IMR-90 (cell line): Measurements from ENCODE around the gene TEX2. TPM values are rescaled to one million over a fixed set of nuclear protein-coding genes. Genes with fewer than 3 reads are reported as not detected.

ENCODE experiments used
- ATAC-seq: fragments of 200-7000 bp; cut with Tn5 transposase; 2 replicates; pipeline ENCODE4 v1.9.1; 2020; ENCODE audit warnings: low read depth, mild to moderate bottlenecking, moderate library complexity
- BruUV-seq: library from RNA; stranded (reverse); fragments of 400-500 nt; replicated peaks from 2 replicates; lab custom pipeline; 2021; lab: Mats Ljungman, UMichigan
- CTCF ChIA-PET: fragments of 300-600 bp; formaldehyde crosslinking; extraction: SDS; loops from one replicate; lab custom pipeline; 2021; ENCODE audit warnings: antibody characterized with exemption; lab: Yijun Ruan, JAX
- POLR2A ChIA-PET: fragments of 300-600 bp; sonication (Branson Sonifier 250); formaldehyde crosslinking; loops from one replicate; lab custom pipeline; 2022; ENCODE audit warnings: antibody characterized with exemption; ENCODE audit not compliant: unreplicated experiment; lab: Charles Lee
- DNase-seq: peaks from one replicate; pipeline ENCODE4 v3.0.0; 2013
- H2AFZ ChIP-seq: replicated peaks from 2 replicates; pipeline ENCODE3; 2013; ENCODE audit warnings: low read length, mild to moderate bottlenecking; ENCODE audit not compliant: poor library complexity
- H2AK5ac ChIP-seq: 2 replicates; pipeline ENCODE4 v1.6.1; 2013; ENCODE audit warnings: low read depth, low read length, inconsistent platforms
- H2AK9ac ChIP-seq: replicated peaks from 2 replicates; pipeline ENCODE3; 2013; ENCODE audit warnings: mild to moderate bottlenecking, low read depth, low read length, moderate library complexity; ENCODE audit not compliant: poor library complexity
- H2BK120ac ChIP-seq: 2 replicates; pipeline ENCODE4 v1.6.1; 2013; ENCODE audit warnings: low read depth, low read length, inconsistent platforms
- H2BK15ac ChIP-seq: 3 replicates; pipeline ENCODE4 v1.6.1; 2013; ENCODE audit warnings: low read depth, low read length, inconsistent platforms
- H2BK20ac ChIP-seq: 2 replicates; pipeline ENCODE4 v1.6.1; 2013; ENCODE audit warnings: low read depth, mild to moderate bottlenecking, inconsistent platforms, low read length, moderate library complexity
- H2BK5ac ChIP-seq: 2 replicates; pipeline ENCODE4 v1.6.1; 2013; ENCODE audit warnings: mild to moderate bottlenecking, low read depth, low read length, inconsistent platforms; ENCODE audit not compliant: poor library complexity, severe bottlenecking
- H3K14ac ChIP-seq: replicated peaks from 2 replicates; pipeline ENCODE4 v1.6.1; 2013; ENCODE audit warnings: low read depth, low read length, inconsistent platforms
- H3K18ac ChIP-seq: 2 replicates; pipeline ENCODE4 v1.6.1; 2013; ENCODE audit warnings: low read depth, low read length, control low read depth
- H3K23ac ChIP-seq: 2 replicates; pipeline ENCODE4 v1.6.1; 2013; ENCODE audit warnings: low read depth, low read length, inconsistent platforms
- H3K27ac ChIP-seq: 2 replicates; pipeline ENCODE4 v1.5.1; 2013; ENCODE audit warnings: mild to moderate bottlenecking, control low read depth, low read length; ENCODE audit not compliant: insufficient read depth
- H3K27me3 ChIP-seq: 2 replicates; pipeline ENCODE4 v1.6.1; 2013; ENCODE audit warnings: low read length; ENCODE audit not compliant: control insufficient read depth, insufficient read depth
- H3K36me3 ChIP-seq: 2 replicates; pipeline ENCODE4 v1.6.1; 2013; ENCODE audit warnings: low read length, mixed read lengths; ENCODE audit not compliant: control insufficient read depth, insufficient read depth
- H3K4ac ChIP-seq: 2 replicates; pipeline ENCODE4 v1.6.1; 2013; ENCODE audit warnings: low read depth, low read length, inconsistent platforms
- H3K4me1 ChIP-seq: 2 replicates; pipeline ENCODE4 v1.6.1; 2013; ENCODE audit warnings: low read length, mixed read lengths; ENCODE audit not compliant: control insufficient read depth, insufficient read depth
- H3K4me2 ChIP-seq: 2 replicates; pipeline ENCODE4 v1.6.1; 2013; ENCODE audit warnings: low read depth, mild to moderate bottlenecking, control low read depth, low read length, moderate library complexity
- H3K4me3 ChIP-seq: 2 replicates; pipeline ENCODE4 v1.5.1; 2013; ENCODE audit warnings: low read depth, mild to moderate bottlenecking, control low read depth, low read length, moderate library complexity; ENCODE audit not compliant: insufficient read depth
- H3K56ac ChIP-seq: 2 replicates; pipeline ENCODE4 v1.6.1; 2013; ENCODE audit warnings: low read length, inconsistent platforms; ENCODE audit not compliant: insufficient read depth; ENCODE audit errors: extremely low read depth
- H3K79me1 ChIP-seq, 2 experiments: 2 replicates each; pipeline ENCODE4 v1.6.1; 2013; ENCODE audit warnings: low read length in 2 of 2, inconsistent platforms in 1 of 2, low read depth in 1 of 2
- H3K9ac ChIP-seq: 2 replicates; pipeline ENCODE4 v1.6.1; 2013; ENCODE audit warnings: low read depth, low read length, control low read depth
- H3K9me1 ChIP-seq: 2 replicates; pipeline ENCODE4 v1.6.1; 2013; ENCODE audit warnings: low read length, inconsistent platforms; ENCODE audit not compliant: insufficient read depth
- H3K9me3 ChIP-seq: 2 replicates; pipeline ENCODE4 v1.6.1; 2013; ENCODE audit warnings: low read length; ENCODE audit not compliant: control insufficient read depth, insufficient read depth
- H4K20me1 ChIP-seq: 2 replicates; pipeline ENCODE4 v1.6.1; 2013; ENCODE audit warnings: low read length, inconsistent platforms; ENCODE audit not compliant: insufficient read depth
- H4K5ac ChIP-seq: 2 replicates; pipeline ENCODE4 v1.6.1; 2013; ENCODE audit warnings: mild to moderate bottlenecking, low read depth, low read length, control low read depth
- H4K8ac ChIP-seq, 2 experiments: 2 replicates each; pipeline ENCODE4 v1.6.1; 2013; ENCODE audit warnings: low read depth in 2 of 2, low read length in 2 of 2, control low read depth in 1 of 2, inconsistent platforms in 1 of 2
- H4K91ac ChIP-seq: 2 replicates; pipeline ENCODE4 v1.6.1; 2013; ENCODE audit warnings: low read depth, low read length, inconsistent platforms; ENCODE audit not compliant: insufficient read depth
- CEBPB ChIP-seq: IDR thresholded peaks from 2 replicates; pipeline ENCODE4 v1.6.1; 2012; ENCODE audit warnings: low read depth, low read length, improper control_type of control experiment
- ELK1 ChIP-seq: fragments of 150-350 bp; IDR thresholded peaks from 2 replicates; pipeline ENCODE4 v1.6.1; 2016; ENCODE audit warnings: low read depth, mild to moderate bottlenecking, low read length, moderate library complexity, borderline replicate concordance
- FOS ChIP-seq: fragments of 150-350 bp; IDR thresholded peaks from 2 replicates; pipeline ENCODE4 v1.6.1; 2016; ENCODE audit warnings: low read depth, low read length
- WGBS, 2 experiments: methylation state at CpG; one replicate each; pipeline versions ENCODE4 v1.1.5 to v1.1.7; 2013; ENCODE audit warnings: missing lambda C conversion rate in 2 of 2; ENCODE audit not compliant: insufficient read length in 1 of 2; ENCODE audit errors: extremely low coverage in 2 of 2; 5-methylcytosine and 5-hydroxymethylcytosine counted together
- dilution Hi-C: fragments of 300-500 bp; cut with HindIII; formaldehyde crosslinking; loops from one replicate; pipeline ENCODE4 v1.14.3; 2018; ENCODE audit warnings: low sequenced_read_pairs; ENCODE audit not compliant: unreplicated experiment
- in situ Hi-C: fragments of 300-500 bp; cut with MboI; formaldehyde crosslinking; loops from 3 replicates; pipeline ENCODE4 v1.14.3; 2019; ENCODE audit warnings: low sequenced_read_pairs, inconsistent platforms, mixed read lengths
- intact Hi-C: fragments of 100-400 bp; cut with micrococcal nuclease; formaldehyde crosslinking; loops from 2 replicates; pipeline ENCODE4 v1.10.0; 2022
- polyA plus RNA-seq, 3 experiments: library from polyadenylated mRNA; depleted of rRNA; stranded (reverse); fragments of >200 nt; gene quantifications; 2 replicates each; pipeline ENCODE4 v1.2.3, GENCODE V29; 2012; ENCODE audit warnings: low replicate concordance in 1 of 3
- total RNA-seq: library from RNA; depleted of rRNA; stranded (reverse); fragments of >200 nt; gene quantifications from 2 replicates; pipeline ENCODE4 v1.2.3, GENCODE V29; 2012

The TEX2 gene
- total and polyA plus RNA-seq, 2 of the 4 experiments (the other 2 are of a cell fraction): 18.2 to 21.9 TPM

- Histone ChIP-seq H3K27ac (peak overlapping the region; percentile 45; the same call in 1 of the 2 replicates), H3K23ac (no peak overlapping the region), H3K9ac (no peak overlapping the region), H3K56ac (no peak overlapping the region), H3K18ac (peak overlapping the region; percentile 2; the same call in 1 of the 2 replicates), H3K79me1 (peaks cover 10 to 19% of the 10 kb centered on the region in 2 experiments; a peak in 3 of 4 replicates), H2AK5ac (peak overlapping the region; percentile 45; the same call in 1 of the 2 replicates), H2BK20ac (peak overlapping the region; percentile 41; the same call in 1 of the 2 replicates), H3K9me3 (no peaks in the 10 kb centered on the region), H2AK9ac (no peak overlapping the region), H3K14ac (peak overlapping the region; percentile 27; the same call in 1 of the 2 replicates), H3K4me3 (no peak overlapping the region), H4K20me1 (peaks cover 7% of the 10 kb centered on the region), H2BK5ac (peak overlapping the region; percentile 54), H2BK15ac (no peak overlapping the region), H3K4ac (0 out of 2 replicates have a peak overlapping the region, but pooled peaks have one; percentile 17), H3K4me2 (peak overlapping the region; percentile 23; the same call in 1 of the 2 replicates), H2AFZ (no peak overlapping the region), H4K5ac (peak overlapping the region; percentile 0; the same call in 1 of the 2 replicates), H3K27me3 (no peaks in the 10 kb centered on the region), H3K4me1 (peaks cover 11% of the 10 kb centered on the region), H3K9me1 (peaks cover 15% of the 10 kb centered on the region), H4K8ac (peak overlapping the region in 1 of 2 experiments; percentile 31; a peak in 1 of 4 replicates), H2BK120ac (peak overlapping the region; percentile 9; the same call in 1 of the 2 replicates), H3K36me3 (peaks cover 5% of the 10 kb centered on the region; the same call in 1 of the 2 replicates), H4K91ac (no peak overlapping the region)
- POLR2A ChIA-PET: no interaction called here
- ATAC-seq (peak; percentile 81), DNase-seq (peak; percentile 88)
- CTCF ChIA-PET: interaction anchor here (0.8 kb wide), 1 partner anchor 10 kb away, joined by 5 read pairs; no protein-coding TSS in a partner anchor
- intact Hi-C loops: no loop called here
- dilution Hi-C loops: no loop called here
- peak; percentile 56; the same call in 1 of the 2 replicates for TF ChIP-seq FOS
- no peak for TF ChIP-seq ELK1
- TF ChIP-seq CEBPB: 0 out of 2 replicates have a peak, but pooled peaks have one; percentile 38
- no TSS peak for BruUV-seq
- WGBS, 2 experiments: no CpG with 5 or more reads among the region's 4 CpGs
- in situ Hi-C loops: no loop called here
Observed at GRCh38 chr17:64196601-64197000, 66.5 kb downstream of the TEX2 start.
